GM23248 (cell line): Measurements from ENCODE around the gene SUOX. TPM values are rescaled to one million over a fixed set of nuclear protein-coding genes. Genes with fewer than 3 reads are reported as not detected.

Source experiments
- DNase-seq: peaks from one replicate; pipeline ENCODE4 v3.0.0-alpha.2; 2015
- H2AFZ ChIP-seq: fragments of 200-600 bp; sonication (generic); 2 replicates; pipeline ENCODE4 v1.6.1; 2016; ENCODE audit warnings: antibody characterized with exemption
- H3F3A ChIP-seq: fragments of 200-600 bp; sonication (generic); 2 replicates; pipeline ENCODE4 v1.6.1; 2016; ENCODE audit warnings: mild to moderate bottlenecking, antibody characterized with exemption, mixed run types; ENCODE audit not compliant: insufficient read depth
- H3K27ac ChIP-seq: fragments of 200-600 bp; sonication (generic); 2 replicates; pipeline ENCODE4 v1.5.1; 2016; ENCODE audit warnings: mild to moderate bottlenecking
- H3K27me3 ChIP-seq: fragments of 200-600 bp; sonication (generic); replicated peaks from 2 replicates; pipeline ENCODE4 v1.6.1; 2016; ENCODE audit warnings: mild to moderate bottlenecking; ENCODE audit not compliant: insufficient read depth
- H3K36me3 ChIP-seq: fragments of 200-600 bp; sonication (generic); 2 replicates; pipeline ENCODE4 v1.6.1; 2016; ENCODE audit warnings: low read depth, mild to moderate bottlenecking
- H3K4me1 ChIP-seq: fragments of 200-600 bp; sonication (generic); 2 replicates; pipeline ENCODE4 v1.6.1; 2016; ENCODE audit warnings: mild to moderate bottlenecking; ENCODE audit not compliant: insufficient read depth
- H3K4me2 ChIP-seq: fragments of 200-600 bp; sonication (generic); one replicate; pipeline ENCODE4 v1.6.1; 2016; ENCODE audit warnings: mild to moderate bottlenecking; ENCODE audit not compliant: unreplicated experiment
- H3K4me3 ChIP-seq: fragments of 200-600 bp; sonication (generic); 2 replicates; pipeline ENCODE4 v1.5.1; 2016; ENCODE audit warnings: mild to moderate bottlenecking
- H3K79me2 ChIP-seq: fragments of 200-600 bp; sonication (generic); 2 replicates; pipeline ENCODE4 v1.6.1; 2016; ENCODE audit warnings: mild to moderate bottlenecking; ENCODE audit not compliant: insufficient read depth
- H3K9ac ChIP-seq: fragments of 200-600 bp; sonication (generic); 2 replicates; pipeline ENCODE4 v1.6.1; 2016; ENCODE audit warnings: mild to moderate bottlenecking
- H3K9me2 ChIP-seq: fragments of 200-600 bp; sonication (generic); 2 replicates; pipeline ENCODE4 v1.6.1; 2016; ENCODE audit warnings: mixed run types, mild to moderate bottlenecking, moderate library complexity; ENCODE audit not compliant: insufficient read depth
- H3K9me3 ChIP-seq: fragments of 200-600 bp; sonication (generic); one replicate; pipeline ENCODE4 v1.6.1; 2017; ENCODE audit warnings: low read depth
- H4K20me1 ChIP-seq: fragments of 200-600 bp; sonication (generic); 2 replicates; pipeline ENCODE4 v1.6.0; 2016; ENCODE audit not compliant: insufficient read depth
- EZH2 ChIP-seq: fragments of 200-600 bp; sonication (generic); IDR thresholded peaks from 2 replicates; pipeline ENCODE4 v1.6.1; 2018; ENCODE audit warnings: antibody characterized with exemption, mild to moderate bottlenecking; ENCODE audit not compliant: insufficient read depth, poor library complexity, severe bottlenecking
- EZH2phosphoT487 ChIP-seq: fragments of 200-600 bp; sonication (generic); IDR thresholded peaks from 2 replicates; pipeline ENCODE4 v1.6.1; 2018; ENCODE audit warnings: antibody characterized with exemption, moderate library complexity, mild to moderate bottlenecking, low read depth; ENCODE audit not compliant: insufficient read depth
- WGBS, 2 experiments: methylation state at CpG; one replicate each; pipeline ENCODE4 v1.1.6; 2015 to 2017; ENCODE audit warnings: low lambda C conversion rate in 2 of 2, low coverage in 1 of 2; ENCODE audit errors: missing lambda C conversion rate in 2 of 2; 5-methylcytosine and 5-hydroxymethylcytosine counted together
- in situ Hi-C: fragments of 300-500 bp; cut with MboI; formaldehyde crosslinking; loops from 2 replicates; pipeline ENCODE4 v1.15.0; 2020
- polyA plus RNA-seq: library from polyadenylated mRNA; unstranded; fragments of >200 nt; fragmentation: Nextera tagmentation; extraction: Ambion mirVana; gene quantifications from 2 replicates; pipeline ENCODE4 v1.2.1, GENCODE V29; 2016
- total RNA-seq: library from RNA; depleted of rRNA; stranded (reverse); fragments of >200 nt; shearing (Covaris generic); gene quantifications from 2 replicates; pipeline ENCODE4 v1.2.3, GENCODE V29; 2014

SUOX gene
- total and polyA plus RNA-seq, 2 experiments from 2014 or later = 9.5 to 10.2 TPM

DNA sequence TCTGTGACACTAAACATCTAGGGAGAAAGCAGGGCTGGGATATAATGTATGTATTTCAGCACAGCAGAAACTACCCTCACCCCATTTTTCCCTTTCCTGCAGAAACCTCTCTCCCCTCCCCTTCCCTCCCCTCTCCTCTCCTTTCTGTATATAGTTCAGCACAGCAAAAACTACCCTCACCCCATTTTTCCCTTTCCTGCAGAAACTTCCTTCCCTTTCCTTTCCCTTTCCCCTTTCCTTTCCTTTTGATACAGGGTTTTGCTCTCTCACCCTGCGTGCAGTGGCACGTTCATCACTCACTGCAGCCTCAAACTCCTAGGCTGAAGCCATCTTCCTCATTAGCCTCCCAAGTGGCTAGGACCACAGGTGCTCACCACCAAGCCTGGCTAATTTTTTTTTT, 33.3 kb upstream of the SUOX start:
- DNase-seq = no peak
- no peak overlapping the region for H2AFZ ChIP-seq
- no peak for TF ChIP-seq EZH2phosphoT487
- no peak for TF ChIP-seq EZH2
- in situ Hi-C loops = no loop called here
- H3K4me1 ChIP-seq = peaks cover 5% of the 10 kb centered on the region
- H3K27me3 ChIP-seq = no peaks in the 10 kb centered on the region
- no peak overlapping the region for H3K27ac ChIP-seq
- 67 to 77% methylated on average over 2 of the region's 2 CpGs for WGBS, 2 experiments
- no peaks in the 10 kb centered on the region for H3K9me3 ChIP-seq
- no peak overlapping the region for H3K4me2 ChIP-seq
- H3K4me3 ChIP-seq = no peak overlapping the region
- no peaks in the 10 kb centered on the region for H3K9me2 ChIP-seq
- no peaks in the 10 kb centered on the region for H3K36me3 ChIP-seq
- no peak overlapping the region for H3K9ac ChIP-seq
- no peaks in the 10 kb centered on the region for H4K20me1 ChIP-seq
- H3K79me2 ChIP-seq = peaks cover 21% of the 10 kb centered on the region
- H3F3A ChIP-seq = no peaks in the 10 kb centered on the region

DNA sequence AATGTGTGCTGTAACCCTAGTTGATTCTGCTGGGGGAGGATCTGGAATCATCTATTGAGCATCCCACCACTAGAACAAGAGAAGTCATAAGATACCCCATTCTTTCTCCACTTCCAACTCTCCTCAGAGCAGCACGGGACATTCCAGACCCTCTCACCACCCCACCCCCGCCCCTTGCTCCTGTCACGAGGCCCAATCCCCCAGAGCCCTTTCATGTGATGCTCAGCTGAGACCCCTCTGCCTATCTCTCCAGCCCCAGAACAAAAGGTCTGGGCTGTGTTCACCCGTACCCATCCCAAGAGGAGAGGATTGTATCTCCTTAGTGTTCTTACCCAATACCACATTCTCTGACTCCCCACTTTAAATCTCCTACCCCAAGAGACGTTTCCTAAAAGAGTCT, 31.8 kb upstream of the SUOX start:
- Histone ChIP-seq H3K27ac (no peak overlapping the region), H4K20me1 (no peaks in the 10 kb centered on the region), H3K4me1 (peaks cover 5% of the 10 kb centered on the region), H3K4me2 (no peak overlapping the region), H3F3A (no peaks in the 10 kb centered on the region), H3K27me3 (no peaks in the 10 kb centered on the region), H3K4me3 (no peak overlapping the region), H3K36me3 (no peaks in the 10 kb centered on the region), H3K9ac (no peak overlapping the region), H3K9me3 (no peaks in the 10 kb centered on the region), H3K9me2 (no peaks in the 10 kb centered on the region), H3K79me2 (peaks cover 25% of the 10 kb centered on the region), H2AFZ (peak overlapping the region; percentile 99; the same call in 1 of the 2 replicates)
- DNase-seq = no peak
- 21 to 45% methylated on average over 2 to 5 of the region's 5 CpGs for WGBS, 2 experiments
- no peak for TF ChIP-seq EZH2phosphoT487
- no peak for TF ChIP-seq EZH2
- in situ Hi-C loops = no loop called here

DNA sequence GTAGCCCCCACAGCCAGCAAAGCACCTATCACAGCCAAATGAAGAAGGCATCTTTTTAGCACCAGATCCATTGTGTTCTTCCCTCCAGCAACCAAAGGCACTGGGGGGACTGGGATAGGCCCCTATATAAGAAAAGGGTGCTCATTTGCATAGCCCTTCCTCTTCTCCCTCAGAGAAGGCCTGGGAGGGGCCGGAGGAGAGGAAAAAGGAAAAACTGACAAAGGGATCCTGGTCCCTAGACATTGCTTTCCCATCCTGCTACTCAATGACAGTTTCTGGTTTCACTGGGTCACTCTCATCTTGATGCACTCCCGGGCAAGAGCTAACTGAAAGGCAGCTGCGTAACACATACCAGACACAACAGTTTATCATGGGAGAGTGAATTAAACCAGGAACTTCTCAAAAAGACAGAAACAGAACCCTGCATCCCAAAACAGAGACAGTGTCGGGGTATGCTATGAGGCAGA, 31.1 kb upstream of the SUOX start, which contains the start of gene PMEL:
Gene PMEL, minus strand, starts transcription at position 102 of the 467 bp plus-strand sequence. Its CDS starts 31 bp downstream, at position 71.
- no peaks in the 10 kb centered on the region for H4K20me1 ChIP-seq
- H3K9me2 ChIP-seq = no peaks in the 10 kb centered on the region
- no peaks in the 10 kb centered on the region for H3F3A ChIP-seq
- H3K9me3 ChIP-seq = no peaks in the 10 kb centered on the region
- no peaks in the 10 kb centered on the region for H3K36me3 ChIP-seq
- H3K4me1 ChIP-seq = peaks cover 5% of the 10 kb centered on the region
- peak within 1 kb of the TSS; percentile 99 for H2AFZ ChIP-seq
- H3K27ac ChIP-seq = peak within 1 kb of the TSS; percentile 49
- H3K79me2 ChIP-seq = peaks cover 25% of the 10 kb centered on the region
- TF ChIP-seq EZH2 = no peak
- TF ChIP-seq EZH2phosphoT487 = no peak
- DNase-seq = peak; percentile 36
- in situ Hi-C loops = no loop called here
- peak within 1 kb of the TSS; percentile 89 for H3K4me3 ChIP-seq
- WGBS, 2 experiments = 14 to 22% methylated on average over 4 of the region's 4 CpGs
- H3K4me2 ChIP-seq = peak within 1 kb of the TSS; percentile 98
- no peaks in the 10 kb centered on the region for H3K27me3 ChIP-seq
- H3K9ac ChIP-seq = peak within 1 kb of the TSS; percentile 89

DNA sequence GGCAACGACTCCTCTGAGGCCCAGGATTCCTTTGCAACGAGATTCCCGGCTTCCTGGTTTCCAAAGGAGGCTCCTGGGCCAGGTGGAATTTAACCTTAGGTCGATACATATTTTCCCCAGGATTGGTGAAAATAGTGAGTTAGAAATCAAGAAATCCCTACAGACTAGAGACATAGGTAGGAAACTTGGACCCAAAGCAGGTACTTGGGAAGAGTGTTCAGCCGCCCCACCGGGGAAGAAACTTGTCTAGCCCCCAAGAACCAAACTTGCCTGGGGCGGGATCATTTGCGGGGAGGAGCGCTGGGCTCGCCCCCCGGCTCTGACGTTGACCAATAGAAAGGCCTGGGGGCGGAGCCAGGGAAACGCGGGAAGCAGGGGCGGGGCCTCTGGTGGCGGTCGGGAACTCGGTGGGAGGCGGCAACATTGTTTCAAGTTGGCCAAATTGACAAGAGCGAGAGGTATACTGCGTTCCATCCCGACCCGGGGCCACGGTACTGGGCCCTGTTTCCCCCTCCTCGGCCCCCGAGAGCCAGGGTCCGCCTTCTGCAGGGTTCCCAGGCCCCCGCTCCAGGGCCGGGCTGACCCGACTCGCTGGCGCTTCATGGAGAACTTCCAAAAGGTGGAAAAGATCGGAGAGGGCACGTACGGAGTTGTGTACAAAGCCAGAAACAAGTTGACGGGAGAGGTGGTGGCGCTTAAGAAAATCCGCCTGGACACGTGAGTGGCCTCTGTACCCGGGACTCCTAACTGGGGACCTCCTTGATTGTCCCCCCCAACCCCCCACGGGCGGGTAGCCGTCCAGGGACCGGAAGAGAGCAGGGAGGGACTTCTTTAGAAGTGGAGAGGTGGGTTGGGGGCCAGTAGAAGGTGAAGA, 30.4 kb upstream of the SUOX start, which contains the start of gene CDK2:
Gene CDK2, plus strand, starts transcription at position 423 of the 874 bp plus-strand sequence. Its CDS starts 179 bp downstream, at position 602.
- Histone ChIP-seq H3K27ac (peak within 1 kb of the TSS; percentile 49), H3K36me3 (no peaks in the 10 kb centered on the region), H3K79me2 (peaks cover 25% of the 10 kb centered on the region), H3K4me2 (peak within 1 kb of the TSS; percentile 98), H3K9me2 (no peaks in the 10 kb centered on the region), H3F3A (peaks cover 7% of the 10 kb centered on the region), H2AFZ (peak within 1 kb of the TSS; percentile 99), H4K20me1 (no peaks in the 10 kb centered on the region), H3K9me3 (no peaks in the 10 kb centered on the region), H3K9ac (peak within 1 kb of the TSS; percentile 89), H3K4me1 (peaks cover 7% of the 10 kb centered on the region), H3K4me3 (peak within 1 kb of the TSS; percentile 89), H3K27me3 (no peaks in the 10 kb centered on the region)
- no peak for TF ChIP-seq EZH2phosphoT487
- TF ChIP-seq EZH2 = no peak
- in situ Hi-C loops = no loop called here
- DNase-seq = peak; percentile 96
- 0 to 1% methylated on average over 41 to 45 of the region's 45 CpGs for WGBS, 2 experiments
